WTC11 (cell line): Measurements from ENCODE around the gene CCER1.

Experiments
- AR ChIP-seq: fragments of 250-450 bp; sonication (Bioruptor Pico); IDR thresholded peaks from 2 replicates; pipeline ENCODE4 v1.9.0; 2021; ENCODE audit warnings: mild to moderate bottlenecking
- CREB1 ChIP-seq: sonication (generic); formaldehyde crosslinking; IDR thresholded peaks from 2 replicates; pipeline ENCODE4 v1.8.0; 2023; ENCODE audit warnings: mild to moderate bottlenecking, missing genetic modification reagents
- MAX ChIP-seq: sonication (generic); formaldehyde crosslinking; IDR thresholded peaks from 2 replicates; pipeline ENCODE4 v1.8.0; 2022; ENCODE audit warnings: mild to moderate bottlenecking, missing genetic modification reagents
- PREB ChIP-seq: sonication (generic); formaldehyde crosslinking; IDR thresholded peaks from 2 replicates; pipeline ENCODE4 v1.8.1; 2022; ENCODE audit warnings: mild to moderate bottlenecking, missing genetic modification reagents, moderate library complexity, borderline replicate concordance
- SMAD3 ChIP-seq: sonication (generic); formaldehyde crosslinking; IDR thresholded peaks from 2 replicates; pipeline ENCODE4 v1.8.0; 2022; ENCODE audit warnings: missing genetic modification reagents, mild to moderate bottlenecking, borderline replicate concordance
- TEAD1 ChIP-seq: sonication (generic); formaldehyde crosslinking; IDR thresholded peaks from 2 replicates; pipeline ENCODE4 v1.8.0; 2022; ENCODE audit warnings: mild to moderate bottlenecking, missing genetic modification reagents
- ZNF232 ChIP-seq: sonication (generic); formaldehyde crosslinking; IDR thresholded peaks from 2 replicates; pipeline ENCODE4 v1.8.0; 2022; ENCODE audit warnings: mild to moderate bottlenecking, missing genetic modification reagents
- ZNF396 ChIP-seq: fragments of 250-450 bp; sonication (Bioruptor Pico); IDR thresholded peaks from 2 replicates; pipeline ENCODE4 v1.8.0; 2021; ENCODE audit warnings: mild to moderate bottlenecking, moderate library complexity, borderline replicate concordance
- TF ChIP-seq, protein P1 (sequence below): fragments of 200-600 bp; IDR thresholded peaks from 2 replicates; pipeline ENCODE4 v1.8.0; 2022; ENCODE audit warnings: antibody characterized with exemption
- TF ChIP-seq, protein P2 (sequence below): sonication (generic); formaldehyde crosslinking; IDR thresholded peaks from 2 replicates; pipeline ENCODE4 v1.8.0; 2022; ENCODE audit warnings: missing genetic modification reagents

DNA sequence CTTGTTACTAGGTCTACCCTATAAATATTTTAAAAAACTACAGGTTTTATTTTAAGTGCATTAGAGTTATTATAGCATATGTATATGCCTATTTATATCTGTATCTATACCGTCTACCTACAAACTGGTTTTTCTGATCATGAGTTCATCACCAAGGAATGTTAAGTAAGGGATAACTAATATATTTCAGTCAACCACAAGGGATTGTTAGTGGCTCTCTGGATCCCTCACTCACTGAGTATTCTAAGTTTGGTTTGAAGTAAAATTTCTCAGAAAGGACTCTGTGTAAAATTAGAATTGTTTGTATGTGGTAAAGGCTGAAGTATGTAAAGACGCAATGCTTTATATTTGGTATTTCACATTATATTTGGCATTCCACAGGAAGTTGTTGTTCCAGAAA, 45.0 kb upstream of the CCER1 start:
- no peak for TF ChIP-seq TEAD1 (CRISPR knock-in tag)
- TF ChIP-seq MAX (CRISPR knock-in tag) = no peak
- TF ChIP-seq, protein P1, sequence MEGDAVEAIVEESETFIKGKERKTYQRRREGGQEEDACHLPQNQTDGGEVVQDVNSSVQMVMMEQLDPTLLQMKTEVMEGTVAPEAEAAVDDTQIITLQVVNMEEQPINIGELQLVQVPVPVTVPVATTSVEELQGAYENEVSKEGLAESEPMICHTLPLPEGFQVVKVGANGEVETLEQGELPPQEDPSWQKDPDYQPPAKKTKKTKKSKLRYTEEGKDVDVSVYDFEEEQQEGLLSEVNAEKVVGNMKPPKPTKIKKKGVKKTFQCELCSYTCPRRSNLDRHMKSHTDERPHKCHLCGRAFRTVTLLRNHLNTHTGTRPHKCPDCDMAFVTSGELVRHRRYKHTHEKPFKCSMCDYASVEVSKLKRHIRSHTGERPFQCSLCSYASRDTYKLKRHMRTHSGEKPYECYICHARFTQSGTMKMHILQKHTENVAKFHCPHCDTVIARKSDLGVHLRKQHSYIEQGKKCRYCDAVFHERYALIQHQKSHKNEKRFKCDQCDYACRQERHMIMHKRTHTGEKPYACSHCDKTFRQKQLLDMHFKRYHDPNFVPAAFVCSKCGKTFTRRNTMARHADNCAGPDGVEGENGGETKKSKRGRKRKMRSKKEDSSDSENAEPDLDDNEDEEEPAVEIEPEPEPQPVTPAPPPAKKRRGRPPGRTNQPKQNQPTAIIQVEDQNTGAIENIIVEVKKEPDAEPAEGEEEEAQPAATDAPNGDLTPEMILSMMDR = no peak
- TF ChIP-seq ZNF396 = no peak
- TF ChIP-seq AR (CRISPR knock-in tag) = no peak
- TF ChIP-seq ZNF232 (CRISPR knock-in tag) = no peak
- no peak for TF ChIP-seq PREB (CRISPR knock-in tag)
- TF ChIP-seq SMAD3 (CRISPR knock-in tag) = no peak
- TF ChIP-seq CREB1 (CRISPR knock-in tag) = no peak
- TF ChIP-seq, protein P2, sequence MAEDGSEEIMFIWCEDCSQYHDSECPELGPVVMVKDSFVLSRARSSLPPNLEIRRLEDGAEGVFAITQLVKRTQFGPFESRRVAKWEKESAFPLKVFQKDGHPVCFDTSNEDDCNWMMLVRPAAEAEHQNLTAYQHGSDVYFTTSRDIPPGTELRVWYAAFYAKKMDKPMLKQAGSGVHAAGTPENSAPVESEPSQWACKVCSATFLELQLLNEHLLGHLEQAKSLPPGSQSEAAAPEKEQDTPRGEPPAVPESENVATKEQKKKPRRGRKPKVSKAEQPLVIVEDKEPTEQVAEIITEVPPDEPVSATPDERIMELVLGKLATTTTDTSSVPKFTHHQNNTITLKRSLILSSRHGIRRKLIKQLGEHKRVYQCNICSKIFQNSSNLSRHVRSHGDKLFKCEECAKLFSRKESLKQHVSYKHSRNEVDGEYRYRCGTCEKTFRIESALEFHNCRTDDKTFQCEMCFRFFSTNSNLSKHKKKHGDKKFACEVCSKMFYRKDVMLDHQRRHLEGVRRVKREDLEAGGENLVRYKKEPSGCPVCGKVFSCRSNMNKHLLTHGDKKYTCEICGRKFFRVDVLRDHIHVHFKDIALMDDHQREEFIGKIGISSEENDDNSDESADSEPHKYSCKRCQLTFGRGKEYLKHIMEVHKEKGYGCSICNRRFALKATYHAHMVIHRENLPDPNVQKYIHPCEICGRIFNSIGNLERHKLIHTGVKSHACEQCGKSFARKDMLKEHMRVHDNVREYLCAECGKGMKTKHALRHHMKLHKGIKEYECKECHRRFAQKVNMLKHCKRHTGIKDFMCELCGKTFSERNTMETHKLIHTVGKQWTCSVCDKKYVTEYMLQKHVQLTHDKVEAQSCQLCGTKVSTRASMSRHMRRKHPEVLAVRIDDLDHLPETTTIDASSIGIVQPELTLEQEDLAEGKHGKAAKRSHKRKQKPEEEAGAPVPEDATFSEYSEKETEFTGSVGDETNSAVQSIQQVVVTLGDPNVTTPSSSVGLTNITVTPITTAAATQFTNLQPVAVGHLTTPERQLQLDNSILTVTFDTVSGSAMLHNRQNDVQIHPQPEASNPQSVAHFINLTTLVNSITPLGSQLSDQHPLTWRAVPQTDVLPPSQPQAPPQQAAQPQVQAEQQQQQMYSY (CRISPR knock-in tag) = no peak
